Spleen (tissue), 7 donors: Measurements from ENCODE around the gene CCDC71L.

Experiments used
- CTCF ChIP-seq, 11 experiments: fragments of 200-600 bp in 7 of 11; fragments of 450-650 bp in 4 of 11; sonication (generic) in 4 of 11; IDR thresholded peaks in 8 of 11; conservative IDR thresholded peaks in 3 of 11; 1 replicate in 7 of 11; 2 replicates in 4 of 11; pipeline versions ENCODE4 v1.4.0 to v1.8.0; 2016 to 2021; ENCODE audit warnings: antibody characterized with exemption in 11 of 11, inconsistent platforms in 4 of 11, mild to moderate bottlenecking in 1 of 11
- POLR2A ChIP-seq, 3 donors: fragments of 450-650 bp; IDR thresholded peaks; one replicate each; pipeline ENCODE4 v1.5.1; 2017; ENCODE audit warnings: antibody characterized with exemption in 3 of 3, mild to moderate bottlenecking in 1 of 3
- POLR2AphosphoS5 ChIP-seq, 3 donors: sonication (generic); formaldehyde crosslinking; IDR thresholded peaks; one replicate each; pipeline ENCODE4 v1.5.1; 2017; ENCODE audit warnings: antibody characterized with exemption in 3 of 3
- donor health status: DM: no; HTN: no; CAD: no; lungs with moderate emphysema.
- donor health status: DM: no; HTN: no; CAD: no.
- donor health status: DM: no; HTN: no; CAD: no.

- TF ChIP-seq CTCF (IDR thresholded peaks at IDR 0.05 in 8 of 11, conservative IDR thresholded peaks at IDR 0.05 in 3 of 11) (no peak), POLR2AphosphoS5 (IDR thresholded peaks at IDR 0.05) (no peak), POLR2A (IDR thresholded peaks at IDR 0.05) (no peak)
Measured at GRCh38 chr7:106658316-106659165, 2.4 kb downstream of the CCDC71L start.
